Measurements from ENCODE around the gene APPBP2.

The APPBP2 gene

GRCh38 chr17:60539807-60540206 lies 13.8 kb upstream of the APPBP2 start:
- H2AFZ ChIP-seq (ENCODE audit: low read depth, low read length), result no peak overlapping the region
- TF ChIP-seq CTCF (IDR thresholded peaks at IDR 0.05; ENCODE audit: low read depth, low read length) (no peak), EZH2phosphoT487 (IDR thresholded peaks at IDR 0.05; ENCODE audit: low read depth) (no peak)
- H3K9me3 ChIP-seq (ENCODE audit: insufficient read depth, low read length), result no peaks in the 10 kb centered on the region
- no peak overlapping the region for H3K27ac ChIP-seq (ENCODE audit: low read length)
- H3K36me3 ChIP-seq (replicated peaks; ENCODE audit: low read depth, low read length), result no peaks in the 10 kb centered on the region
- no peak overlapping the region for H3K4me3 ChIP-seq (ENCODE audit: low read length)
- H3K4me1 ChIP-seq (ENCODE audit: low read length), result no peaks in the 10 kb centered on the region
- no peaks in the 10 kb centered on the region for H4K20me1 ChIP-seq (ENCODE audit: insufficient read depth, low read length)
- H3K9ac ChIP-seq (ENCODE audit: low read length), result no peak overlapping the region
- no peaks in the 10 kb centered on the region for H3K79me2 ChIP-seq (ENCODE audit: low read length)
- H3K4me2 ChIP-seq (ENCODE audit: low read length), result no peak overlapping the region
- no peaks in the 10 kb centered on the region for H3K27me3 ChIP-seq (ENCODE audit: low read depth, low read length)

- no peak overlapping the region for H3K27ac ChIP-seq (ENCODE audit: low read length)
- no peak for TF ChIP-seq CTCF (IDR thresholded peaks at IDR 0.05; ENCODE audit: low read depth, low read length)
- TF ChIP-seq EZH2phosphoT487 (IDR thresholded peaks at IDR 0.05; ENCODE audit: low read depth), result no peak
- no peaks in the 10 kb centered on the region for H3K79me2 ChIP-seq (ENCODE audit: low read length)
- H2AFZ ChIP-seq (ENCODE audit: low read depth, low read length), result no peak overlapping the region
- H3K4me1 ChIP-seq (ENCODE audit: low read length), result no peaks in the 10 kb centered on the region
- no peak overlapping the region for H3K4me2 ChIP-seq (ENCODE audit: low read length)
- H3K9ac ChIP-seq (ENCODE audit: low read length), result no peak overlapping the region
- H3K27me3 ChIP-seq (ENCODE audit: low read depth, low read length), result no peaks in the 10 kb centered on the region
- H3K36me3 ChIP-seq (replicated peaks; ENCODE audit: low read depth, low read length), result no peaks in the 10 kb centered on the region
- H3K4me3 ChIP-seq (ENCODE audit: low read length), result no peak overlapping the region
- H4K20me1 ChIP-seq (ENCODE audit: insufficient read depth, low read length), result no peaks in the 10 kb centered on the region
- no peaks in the 10 kb centered on the region for H3K9me3 ChIP-seq (ENCODE audit: insufficient read depth, low read length)
Observed at GRCh38 chr17:60538726-60539125, 12.7 kb upstream of the APPBP2 start.

GRCh38 chr17:60535382-60536279 lies 9.6 kb upstream of the APPBP2 start:
- no peaks in the 10 kb centered on the region for H3K9me3 ChIP-seq (ENCODE audit: insufficient read depth, low read length)
- H3K9ac ChIP-seq (ENCODE audit: low read length), result no peak overlapping the region
- peak overlapping the region; percentile 30; the same call in 1 of the 2 replicates for H2AFZ ChIP-seq (ENCODE audit: low read depth, low read length)
- H3K27ac ChIP-seq (ENCODE audit: low read length), result no peak overlapping the region
- H3K36me3 ChIP-seq (replicated peaks; ENCODE audit: low read depth, low read length), result no peaks in the 10 kb centered on the region
- no peaks in the 10 kb centered on the region for H3K79me2 ChIP-seq (ENCODE audit: low read length)
- no peak overlapping the region for H3K4me2 ChIP-seq (ENCODE audit: low read length)
- H3K27me3 ChIP-seq (ENCODE audit: low read depth, low read length), result no peaks in the 10 kb centered on the region
- no peak for TF ChIP-seq EZH2phosphoT487 (IDR thresholded peaks at IDR 0.05; ENCODE audit: low read depth)
- no peak for TF ChIP-seq CTCF (IDR thresholded peaks at IDR 0.05; ENCODE audit: low read depth, low read length)
- no peak overlapping the region for H3K4me3 ChIP-seq (ENCODE audit: low read length)
- no peaks in the 10 kb centered on the region for H3K4me1 ChIP-seq (ENCODE audit: low read length)
- no peaks in the 10 kb centered on the region for H4K20me1 ChIP-seq (ENCODE audit: insufficient read depth, low read length)

GRCh38 chr17:60534613-60535157 lies 8.6 kb upstream of the APPBP2 start:
- no peaks in the 10 kb centered on the region for H3K4me1 ChIP-seq (ENCODE audit: low read length)
- no peak overlapping the region for H3K4me2 ChIP-seq (ENCODE audit: low read length)
- no peaks in the 10 kb centered on the region for H3K79me2 ChIP-seq (ENCODE audit: low read length)
- no peaks in the 10 kb centered on the region for H3K9me3 ChIP-seq (ENCODE audit: insufficient read depth, low read length)
- H3K27ac ChIP-seq (ENCODE audit: low read length), result no peak overlapping the region
- H3K27me3 ChIP-seq (ENCODE audit: low read depth, low read length), result no peaks in the 10 kb centered on the region
- no peaks in the 10 kb centered on the region for H4K20me1 ChIP-seq (ENCODE audit: insufficient read depth, low read length)
- H3K36me3 ChIP-seq (replicated peaks; ENCODE audit: low read depth, low read length), result no peaks in the 10 kb centered on the region
- H3K4me3 ChIP-seq (ENCODE audit: low read length), result no peak overlapping the region
- TF ChIP-seq CTCF (IDR thresholded peaks at IDR 0.05; ENCODE audit: low read depth, low read length) (no peak), EZH2phosphoT487 (IDR thresholded peaks at IDR 0.05; ENCODE audit: low read depth) (no peak)
- no peak overlapping the region for H2AFZ ChIP-seq (ENCODE audit: low read depth, low read length)
- H3K9ac ChIP-seq (ENCODE audit: low read length), result no peak overlapping the region
